ENCODE results near the gene NYAP2.

Gene NYAP2

DNA sequence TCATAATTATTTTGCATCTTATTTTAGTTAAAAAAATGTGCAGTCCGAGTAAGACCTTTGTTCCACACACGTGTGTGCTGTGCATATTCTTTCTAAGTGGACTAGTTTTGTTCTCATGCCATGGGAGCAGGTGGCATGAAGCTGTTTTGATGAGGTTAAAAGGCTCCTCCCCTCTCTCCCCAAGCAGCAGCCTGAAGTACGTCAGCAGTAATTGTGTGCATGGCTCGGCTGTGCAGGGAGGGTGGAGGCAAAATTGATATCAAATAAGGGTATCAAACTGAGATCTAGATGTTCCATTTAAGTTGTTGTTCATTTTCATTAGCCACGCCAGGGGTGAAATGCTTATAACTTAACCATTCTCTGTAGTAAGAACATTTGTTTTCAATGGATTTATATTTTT, at the start of gene NYAP2:
TSS of gene NYAP2 (plus strand) at position 207 of the 400 bp plus-strand sequence. CDS start 9,171 bp downstream, outside the sequence.
- DNase-seq: peak; percentile 66

DNA sequence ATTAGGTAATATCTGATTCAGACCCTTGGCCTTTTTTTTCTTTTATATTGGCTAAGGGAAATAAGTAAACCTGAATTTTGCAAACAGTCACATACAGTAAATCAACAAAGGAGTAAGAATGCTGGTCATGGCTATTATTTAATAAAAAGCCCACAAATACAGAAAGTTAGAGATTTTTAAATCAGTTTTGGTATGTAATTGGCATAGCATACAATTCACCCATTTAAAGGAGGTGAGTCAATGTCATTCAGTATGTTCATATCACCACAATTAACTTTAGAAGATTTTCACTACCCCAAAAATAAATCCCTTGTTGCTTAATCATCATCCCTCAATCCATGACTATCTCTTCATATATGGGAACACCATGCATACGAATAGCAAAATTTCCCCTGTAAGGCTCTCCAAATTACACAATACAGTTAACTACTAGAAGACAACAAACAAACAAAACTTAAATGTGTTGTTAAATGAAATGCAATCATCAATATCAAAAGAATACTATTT, 45.9 kb upstream of the NYAP2 start:
- DNase-seq: no peak

GRCh38 chr2:225354281-225354774, 45.2 kb upstream of the NYAP2 start:
- DNase-seq: no peak

DNA sequence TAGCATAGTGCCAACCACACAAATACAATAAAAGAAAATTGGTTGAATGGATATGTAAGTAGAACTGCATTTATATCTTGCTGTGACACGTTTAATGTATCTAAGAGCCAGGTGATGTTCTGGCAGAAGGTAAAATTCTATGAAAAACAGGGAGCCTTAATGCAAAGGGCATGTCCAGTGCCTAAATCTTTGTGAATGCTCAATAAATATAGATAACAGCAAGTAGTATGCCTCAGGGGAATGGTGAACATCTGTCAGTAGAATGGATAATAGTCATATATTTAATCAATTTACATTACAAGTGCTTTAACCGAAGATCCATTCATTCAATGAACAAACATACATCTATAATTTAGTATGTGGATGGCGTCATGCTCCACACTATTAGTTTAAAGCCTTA, 43.7 kb upstream of the NYAP2 start:
- DNase-seq: no peak

- no peak for DNase-seq
These were observed 32.8 kb upstream of the NYAP2 start for GRCh38 chr2:225366731-225367130.

- DNase-seq: no peak
These were observed 32.0 kb upstream of the NYAP2 start for GRCh38 chr2:225367482-225367881.

DNA sequence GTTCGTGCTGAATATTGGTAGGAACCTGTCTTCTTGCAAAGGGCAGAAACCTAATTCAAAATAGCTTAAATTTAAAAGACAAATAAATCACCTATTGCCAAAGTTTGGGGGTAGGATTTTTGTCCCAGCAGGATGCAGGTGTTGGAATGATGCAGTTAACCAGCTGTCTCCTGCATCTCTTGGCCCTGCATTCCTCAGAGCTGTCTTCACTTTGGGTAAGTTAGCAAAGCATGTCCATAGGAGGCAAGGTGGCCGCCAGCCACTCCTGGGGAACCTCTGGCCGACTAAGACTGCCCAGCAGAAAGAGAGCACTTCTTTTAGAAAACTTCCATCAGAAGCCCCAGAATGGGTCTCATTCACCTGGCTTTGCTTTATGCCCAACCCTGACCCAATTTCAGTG, 20.5 kb upstream of the NYAP2 start:
- no peak for DNase-seq

- no peak for DNase-seq
These were observed 19.7 kb upstream of the NYAP2 start for GRCh38 chr2:225379856-225380255.

DNA sequence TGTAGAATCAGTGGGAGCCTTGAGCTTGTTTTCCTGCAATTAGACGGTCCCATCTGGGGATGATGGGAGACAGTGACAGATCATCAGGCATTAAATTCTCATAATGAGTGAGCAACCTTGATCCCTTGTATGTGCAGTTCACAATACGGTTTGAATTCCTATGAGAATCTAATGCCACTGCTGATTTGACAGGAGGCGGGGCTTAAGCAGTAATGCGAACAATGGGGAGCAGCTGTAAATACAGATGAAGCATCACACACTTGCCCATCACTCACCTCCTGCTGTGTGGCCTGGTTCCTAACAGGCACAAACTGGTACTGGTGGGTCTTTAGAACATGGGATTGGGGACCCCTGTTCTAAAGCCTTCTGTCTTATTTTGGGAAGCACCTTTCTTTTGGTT, 17.9 kb upstream of the NYAP2 start:
- no peak for DNase-seq

GRCh38 chr2:225398372-225398771, 1.1 kb upstream of the NYAP2 start:
- DNase-seq: no peak

DNA sequence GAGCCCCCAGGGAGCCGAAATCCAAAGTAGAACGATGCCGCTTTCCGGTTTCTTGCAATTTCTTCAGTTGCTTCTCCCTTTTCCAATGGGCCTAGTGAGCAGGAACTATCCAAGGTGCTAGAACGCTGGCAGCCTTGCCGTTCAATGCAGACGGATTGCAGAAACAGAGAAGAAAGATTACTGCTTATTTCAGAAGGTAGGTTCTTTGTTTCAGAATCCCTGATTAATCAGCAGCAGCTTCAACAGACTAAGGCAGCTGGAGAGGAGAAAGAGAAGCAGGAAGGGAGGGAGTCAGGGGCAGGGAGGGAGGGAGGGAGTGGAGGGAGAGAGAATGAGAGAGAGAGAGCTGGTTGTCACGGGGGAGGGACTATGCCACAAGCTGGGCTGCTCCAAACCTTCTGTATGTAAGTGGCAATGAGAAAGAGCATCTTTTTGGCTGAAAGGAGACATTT, 576 bp downstream of the NYAP2 start:
- peak; percentile 72 for DNase-seq

DNA sequence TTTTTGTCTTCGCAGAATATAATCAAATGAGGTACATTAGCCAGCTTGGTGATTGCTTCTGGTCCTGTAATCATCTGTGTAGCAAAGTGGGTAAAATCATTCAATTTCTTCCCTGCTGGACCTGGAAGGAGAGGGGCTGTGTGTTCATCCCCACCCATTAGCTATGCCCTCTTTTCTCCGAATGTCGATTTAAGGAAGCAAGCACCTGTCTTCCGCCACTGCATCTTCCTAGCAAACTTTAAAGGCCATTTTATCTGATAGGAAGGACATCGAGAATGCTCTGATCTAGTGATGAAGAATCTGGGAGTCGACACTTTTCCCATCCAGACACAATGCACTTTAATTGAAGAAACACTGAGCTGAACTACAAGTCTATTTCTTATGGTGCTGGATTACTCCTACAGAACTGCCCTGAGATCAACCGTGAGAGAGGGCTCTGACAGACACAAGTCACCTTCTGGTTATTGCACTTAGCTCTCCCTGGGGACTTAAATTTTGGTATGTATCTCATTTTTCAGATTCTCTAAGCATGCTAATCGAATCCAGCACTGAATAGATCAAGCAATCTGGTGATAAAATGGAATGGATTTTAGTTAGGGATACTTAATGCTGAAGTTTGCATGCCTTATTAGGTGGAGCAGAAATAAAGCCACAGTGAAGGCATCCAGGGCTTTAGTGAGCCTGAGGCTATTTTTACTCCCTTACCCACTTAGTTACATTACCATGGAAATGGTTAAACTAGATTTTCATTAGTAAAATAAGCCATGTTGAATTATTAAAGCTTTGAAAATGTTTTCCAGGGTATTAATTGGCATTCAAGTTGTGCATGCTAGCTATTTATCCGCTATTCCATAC, 1.3 kb downstream of the NYAP2 start:
- no peak for DNase-seq

GRCh38 chr2:225402210-225402776, 2.8 kb downstream of the NYAP2 start:
- no peak for DNase-seq

DNA sequence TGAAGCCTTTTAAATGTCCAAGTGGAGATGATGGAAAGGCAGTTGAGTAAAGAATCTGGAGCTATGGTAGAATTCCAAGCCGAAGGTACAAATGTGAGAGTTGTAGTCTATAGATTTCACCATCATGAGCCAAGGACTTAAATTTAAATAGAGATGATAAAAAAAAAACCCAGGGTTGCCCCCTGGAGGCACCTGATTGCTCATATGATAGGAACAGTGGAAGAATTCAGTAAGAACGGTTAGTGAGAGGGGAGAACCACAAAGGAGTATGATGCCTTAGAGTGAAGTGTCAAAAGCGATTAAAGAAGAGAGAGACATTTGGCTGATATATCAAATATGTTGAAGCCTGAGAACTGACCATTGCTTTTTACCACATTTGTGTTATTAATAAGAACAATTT, 11.9 kb downstream of the NYAP2 start:
- peak; percentile 11 for DNase-seq

DNA sequence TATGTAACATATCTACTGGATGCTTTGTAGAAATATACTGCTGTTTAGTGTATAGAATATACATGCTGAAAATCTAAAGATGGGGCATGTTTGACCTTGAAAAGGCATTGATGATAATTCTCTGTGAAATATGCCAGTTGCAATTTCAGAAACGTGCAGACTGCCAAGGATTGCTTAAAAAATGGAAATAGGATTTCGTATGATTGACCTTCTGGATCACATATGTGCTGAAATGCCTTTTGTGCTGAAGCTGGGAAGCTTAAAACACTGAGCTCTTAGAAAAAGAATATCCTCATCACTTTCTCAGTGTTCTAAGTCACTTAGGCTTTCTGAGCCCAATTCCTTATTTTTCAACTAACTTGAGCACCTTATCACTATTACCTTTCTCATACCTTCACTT, 14.3 kb downstream of the NYAP2 start:
- no peak for DNase-seq

- DNase-seq: no peak
These were observed 15.4 kb downstream of the NYAP2 start for GRCh38 chr2:225414902-225415301.

DNA sequence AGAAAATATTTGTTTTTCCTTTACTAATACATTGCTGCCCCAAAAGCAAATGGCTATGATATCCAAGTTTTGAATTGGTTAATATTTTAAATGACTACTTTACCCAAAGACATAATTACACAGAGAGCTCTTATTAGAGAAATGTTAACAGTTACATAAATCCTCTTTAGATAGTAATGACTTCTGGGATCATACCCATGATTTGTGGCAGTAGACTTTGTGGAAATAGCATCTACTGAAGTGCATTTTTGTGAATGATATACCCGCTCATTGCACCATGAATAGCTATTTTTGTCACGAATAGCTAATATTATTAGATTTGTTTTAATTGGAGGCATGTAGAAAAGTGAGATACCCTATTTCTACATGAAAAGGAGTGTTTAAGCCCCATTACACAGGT, 15.8 kb downstream of the NYAP2 start:
- DNase-seq: no peak

DNA sequence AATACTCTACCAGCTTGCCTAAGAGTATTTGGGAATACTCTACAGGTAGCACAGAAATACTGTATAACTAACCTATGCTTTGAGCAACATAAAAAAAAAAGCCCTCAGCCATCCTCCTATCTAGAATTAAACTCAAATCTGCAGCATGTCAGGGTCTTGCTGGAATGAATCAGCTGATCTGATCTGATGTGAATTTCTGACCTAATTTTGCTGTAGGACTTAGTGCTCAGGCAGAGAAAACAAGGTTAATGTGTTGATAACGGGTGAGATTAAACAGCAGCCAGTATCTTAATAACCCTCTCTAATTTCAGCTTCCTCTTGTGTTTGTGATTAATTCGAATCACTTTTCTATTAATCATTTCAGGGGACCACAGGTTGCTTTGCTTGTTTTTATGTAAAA, 16.3 kb downstream of the NYAP2 start:
- no peak for DNase-seq

DNA sequence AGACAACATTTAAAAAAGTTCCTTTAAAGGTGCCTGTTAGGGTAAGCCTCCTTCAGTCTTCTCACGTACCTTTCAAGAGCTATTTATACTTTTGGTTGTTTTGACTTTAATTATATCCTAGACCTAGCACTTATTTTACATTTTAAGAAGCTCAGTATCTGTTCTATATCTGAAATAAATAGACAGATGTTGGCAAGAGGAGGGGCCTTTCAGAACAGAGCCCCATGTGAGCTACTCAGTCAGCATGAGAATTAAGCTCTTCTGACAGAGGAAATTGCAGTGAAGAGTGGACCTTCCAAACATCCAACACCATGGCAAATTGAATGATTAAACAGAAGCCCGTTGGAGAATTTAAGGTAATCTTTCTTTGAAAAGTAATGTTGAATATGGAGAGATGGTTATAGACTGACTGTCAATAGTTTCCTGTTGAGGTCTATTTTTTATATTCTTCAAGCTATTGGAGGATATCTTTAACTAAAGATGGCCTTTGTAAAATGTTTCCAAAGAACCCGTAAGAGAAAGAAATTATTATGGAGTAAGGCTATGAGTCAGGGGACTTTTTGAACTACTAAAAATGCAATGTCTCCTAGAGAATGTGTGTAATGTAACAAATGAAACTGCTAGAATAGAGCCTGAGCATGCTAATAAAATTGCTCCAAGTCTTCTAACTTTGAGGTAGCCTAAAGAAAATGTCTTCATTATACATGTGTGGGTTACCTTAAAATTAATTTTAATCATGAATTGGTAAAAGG, 17.3 kb downstream of the NYAP2 start:
- no peak for DNase-seq

- DNase-seq: no peak
These were observed 19.5 kb downstream of the NYAP2 start for GRCh38 chr2:225419033-225419432.

- no peak for DNase-seq
These were observed 22.6 kb downstream of the NYAP2 start for GRCh38 chr2:225422145-225422544.

- no peak for DNase-seq
These were observed 25.8 kb downstream of the NYAP2 start for GRCh38 chr2:225425284-225425683.

DNA sequence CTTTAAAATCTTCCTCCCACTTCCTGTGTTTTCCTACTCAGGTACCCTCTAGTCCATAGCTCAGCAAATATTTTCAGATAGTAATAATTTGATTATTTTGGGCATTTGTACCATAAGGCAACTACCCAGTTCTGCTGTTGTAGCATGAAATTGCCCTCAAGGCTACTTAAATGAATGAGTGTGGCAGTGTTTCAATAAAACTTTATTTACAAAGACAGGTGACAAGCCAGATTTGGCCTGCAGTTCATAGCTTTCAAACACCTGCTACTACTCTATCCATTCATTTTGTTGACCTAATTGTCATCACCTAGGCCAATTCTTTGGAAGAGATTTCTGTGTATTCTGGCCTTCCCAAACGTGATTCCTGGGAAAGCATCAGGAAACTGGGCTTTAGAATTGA, 28.9 kb downstream of the NYAP2 start:
- no peak for DNase-seq
